Fibroblast of lung (primary cell): Measurements from ENCODE around the gene NHSL1.

ENCODE experiments used
- CTCF ChIP-seq, 2 donors: IDR thresholded peaks in 1 of 2; conservative IDR thresholded peaks in 1 of 2; 1 replicate in 1 of 2; 2 replicates in 1 of 2; pipeline ENCODE4 v1.5.1; 2011 to 2012; ENCODE audit warnings: low read length in 2 of 2, control low read depth in 1 of 2, inconsistent platforms in 1 of 2, low read depth in 1 of 2, mild to moderate bottlenecking in 1 of 2
- EZH2 ChIP-seq: IDR thresholded peaks from 2 replicates; pipeline ENCODE4 v1.5.1; 2012; ENCODE audit warnings: low read length, control low read depth, mild to moderate bottlenecking; ENCODE audit errors: missing control alignments

- TF ChIP-seq CTCF (conservative IDR thresholded peaks at IDR 0.05 in 1 of 2, IDR thresholded peaks at IDR 0.05 in 1 of 2; ENCODE audit: low read depth in 1 of 2, low read length in 2 of 2), result no peak
- TF ChIP-seq EZH2, result no peak
Observed at GRCh38 chr6:138546733-138547185, 47.5 kb upstream of the NHSL1 start.
